Panc1 (cell line): Measurements from ENCODE around the gene TOR1AIP1.

Source experiments
- CTCF ChIP-seq: fragments of 450-650 bp; IDR thresholded peaks from 2 replicates; pipeline ENCODE4 v1.5.1; 2017; ENCODE audit warnings: mild to moderate bottlenecking
- REST ChIP-seq, 2 experiments: IDR thresholded peaks; 2 replicates each; pipeline ENCODE4 v1.6.1; 2011 to 2012; ENCODE audit warnings: low read depth in 2 of 2, control low read depth in 1 of 2, low read length in 1 of 2, mild to moderate bottlenecking in 1 of 2, moderate library complexity in 1 of 2; ENCODE audit not compliant: insufficient read depth in 1 of 2

GRCh38 chr1:179925922-179926849, 44.1 kb downstream of the TOR1AIP1 start:
- no peak for TF ChIP-seq CTCF
- no peak for TF ChIP-seq REST (IDR thresholded peaks at IDR 0.05; ENCODE audit: insufficient read depth in 1 of 2, low read depth in 2 of 2, low read length in 1 of 2)
